ENCODE measurements around the gene NCAPD2. TPM values are rescaled to one million over a fixed set of nuclear protein-coding genes. Genes with fewer than 3 reads are reported as not detected.
A peak's percentile ranks its signal among the peaks of the same experiment; 100 is the strongest.
"Not testable (repeated sequence)": the region's sequence is repeated elsewhere in the genome, so short reads cannot be mapped to it uniquely, and the experiment has no call there.

NCAPD2 gene
- total RNA-seq, 2 donors from 2014 or later, result 90.3 to 150 TPM

DNA sequence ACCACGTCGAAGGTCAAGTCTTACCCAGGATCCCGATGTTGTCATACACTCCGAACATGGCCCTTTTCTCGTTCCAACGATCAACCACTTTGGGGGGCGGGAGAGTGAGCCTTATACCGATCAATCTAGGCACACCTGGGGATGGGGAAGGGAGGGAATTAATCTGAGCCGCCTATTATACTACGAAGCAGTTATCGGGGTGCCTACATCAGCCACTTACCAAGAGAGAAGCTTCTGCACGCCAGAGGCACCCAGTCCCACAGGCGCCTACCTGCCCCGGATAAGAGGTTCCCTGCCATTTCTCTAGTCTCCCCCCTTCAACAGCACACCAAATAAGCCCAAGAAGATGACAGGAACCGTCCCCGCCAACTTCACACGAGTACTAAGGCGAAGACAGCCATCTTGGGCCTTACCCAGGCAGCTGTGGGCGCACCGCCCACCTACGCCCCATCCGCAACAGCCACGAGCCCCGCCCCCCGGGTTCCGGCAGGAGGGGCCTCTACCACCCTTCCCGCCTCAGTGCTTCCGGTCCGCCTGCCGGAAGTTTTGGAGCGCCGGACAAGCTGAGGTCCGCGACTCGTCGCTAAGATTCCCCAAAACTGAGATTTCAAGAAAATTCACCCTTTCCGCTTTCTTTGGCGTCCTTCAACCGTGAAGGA, 935 bp upstream of the NCAPD2 start, which contains the start of gene MRPL51:
TSS of gene MRPL51 (minus strand) at position 425 of the 659 bp plus-strand sequence. CDS start at position 299, 126 bp downstream.
- Mint-ChIP-seq H3K27ac (peak within 1 kb of the TSS; percentile 98), H3K4me1 (peaks cover 23% of the 10 kb centered on the region), H3K9me3 (no peaks in the 10 kb centered on the region), H3K4me3 (peak within 1 kb of the TSS; percentile 83), H3K27me3 (ENCODE audit: insufficient read depth) (no peaks in the 10 kb centered on the region), H3K36me3 (ENCODE audit: low read depth) (peaks cover 41% of the 10 kb centered on the region)
- Histone ChIP-seq H3K27ac (ENCODE audit: low read depth, low read length) (peak within 1 kb of the TSS; percentile 86), H3K4me1 (ENCODE audit: control insufficient read depth, insufficient read depth, low read length) (peaks cover 5% of the 10 kb centered on the region), H3K9me3 (ENCODE audit: control insufficient read depth, low read length) (no peaks in the 10 kb centered on the region), H3K9ac (ENCODE audit: extremely low read depth, low read length, poor library complexity, severe bottlenecking) (peak within 1 kb of the TSS; percentile 84), H3K36me3 (ENCODE audit: control insufficient read depth, insufficient read depth, low read length) (peaks cover 37% of the 10 kb centered on the region), H3K4me3 (ENCODE audit: low read length) (peak within 1 kb of the TSS; percentile 94), H3K27me3 (ENCODE audit: control insufficient read depth, insufficient read depth, low read length, poor library complexity, severe bottlenecking) (no peaks in the 10 kb centered on the region)
- TF ChIP-seq, protein P1, sequence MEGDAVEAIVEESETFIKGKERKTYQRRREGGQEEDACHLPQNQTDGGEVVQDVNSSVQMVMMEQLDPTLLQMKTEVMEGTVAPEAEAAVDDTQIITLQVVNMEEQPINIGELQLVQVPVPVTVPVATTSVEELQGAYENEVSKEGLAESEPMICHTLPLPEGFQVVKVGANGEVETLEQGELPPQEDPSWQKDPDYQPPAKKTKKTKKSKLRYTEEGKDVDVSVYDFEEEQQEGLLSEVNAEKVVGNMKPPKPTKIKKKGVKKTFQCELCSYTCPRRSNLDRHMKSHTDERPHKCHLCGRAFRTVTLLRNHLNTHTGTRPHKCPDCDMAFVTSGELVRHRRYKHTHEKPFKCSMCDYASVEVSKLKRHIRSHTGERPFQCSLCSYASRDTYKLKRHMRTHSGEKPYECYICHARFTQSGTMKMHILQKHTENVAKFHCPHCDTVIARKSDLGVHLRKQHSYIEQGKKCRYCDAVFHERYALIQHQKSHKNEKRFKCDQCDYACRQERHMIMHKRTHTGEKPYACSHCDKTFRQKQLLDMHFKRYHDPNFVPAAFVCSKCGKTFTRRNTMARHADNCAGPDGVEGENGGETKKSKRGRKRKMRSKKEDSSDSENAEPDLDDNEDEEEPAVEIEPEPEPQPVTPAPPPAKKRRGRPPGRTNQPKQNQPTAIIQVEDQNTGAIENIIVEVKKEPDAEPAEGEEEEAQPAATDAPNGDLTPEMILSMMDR (conservative IDR thresholded peaks at IDR 0.05), result no peak
- WGBS, 2 experiments (ENCODE audit: insufficient coverage in 1 of 2, insufficient read length in 1 of 2), result 1% methylated on average over 17 to 39 of the region's 39 CpGs
- DNase-seq, result peak; percentile 100

DNA sequence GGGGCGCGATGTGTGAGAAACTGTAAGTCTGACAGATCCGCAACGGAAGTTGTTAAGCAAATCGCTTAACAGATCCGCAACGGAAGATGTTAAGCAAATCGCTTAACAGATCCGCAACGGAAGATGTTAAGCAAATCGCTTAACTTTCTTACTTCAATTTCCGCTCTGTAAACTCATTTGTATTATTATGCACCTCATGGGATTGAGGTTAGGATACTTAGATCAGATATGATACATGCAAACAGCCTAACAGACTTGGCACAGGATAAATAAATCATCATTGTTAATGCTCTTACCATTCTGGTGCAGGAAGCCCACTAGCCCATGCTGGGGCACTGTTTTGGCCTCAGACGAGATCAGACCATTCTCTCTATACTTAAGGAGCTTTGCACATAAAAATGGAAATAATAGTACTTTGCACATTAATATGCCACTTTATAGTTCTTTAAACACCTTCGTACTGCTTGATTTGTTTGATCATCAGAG, 399 bp downstream of the NCAPD2 start:
- no peaks in the 10 kb centered on the region for H3K9me3 Mint-ChIP-seq
- TF ChIP-seq, protein P1 (conservative IDR thresholded peaks at IDR 0.05), result peak; percentile 57
- peak overlapping the region; percentile 80 for H3K27ac ChIP-seq (ENCODE audit: low read depth, low read length)
- peaks cover 50% of the 10 kb centered on the region for H3K36me3 ChIP-seq (ENCODE audit: control insufficient read depth, insufficient read depth, low read length)
- WGBS, 2 experiments (ENCODE audit: insufficient coverage in 1 of 2, insufficient read length in 1 of 2), result 4 to 13% methylated on average over 5 to 14 of the region's 14 CpGs
- peak overlapping the region; percentile 83 for H3K4me3 Mint-ChIP-seq
- H3K27me3 ChIP-seq (ENCODE audit: control insufficient read depth, insufficient read depth, low read length, poor library complexity, severe bottlenecking), result no peaks in the 10 kb centered on the region
- DNase-seq, result no peak
- peak overlapping the region; percentile 94 for H3K4me3 ChIP-seq (ENCODE audit: low read length)
- H3K4me1 ChIP-seq (ENCODE audit: control insufficient read depth, insufficient read depth, low read length), result peaks cover 5% of the 10 kb centered on the region
- no peaks in the 10 kb centered on the region for H3K27me3 Mint-ChIP-seq (ENCODE audit: insufficient read depth)
- H3K9me3 ChIP-seq (ENCODE audit: control insufficient read depth, low read length), result no peaks in the 10 kb centered on the region
- H3K4me1 Mint-ChIP-seq, result peaks cover 23% of the 10 kb centered on the region
- peak overlapping the region; percentile 81 for H3K9ac ChIP-seq (ENCODE audit: extremely low read depth, low read length, poor library complexity, severe bottlenecking)
- H3K36me3 Mint-ChIP-seq (ENCODE audit: low read depth), result peaks cover 51% of the 10 kb centered on the region
- H3K27ac Mint-ChIP-seq, result peak overlapping the region; percentile 98

DNA sequence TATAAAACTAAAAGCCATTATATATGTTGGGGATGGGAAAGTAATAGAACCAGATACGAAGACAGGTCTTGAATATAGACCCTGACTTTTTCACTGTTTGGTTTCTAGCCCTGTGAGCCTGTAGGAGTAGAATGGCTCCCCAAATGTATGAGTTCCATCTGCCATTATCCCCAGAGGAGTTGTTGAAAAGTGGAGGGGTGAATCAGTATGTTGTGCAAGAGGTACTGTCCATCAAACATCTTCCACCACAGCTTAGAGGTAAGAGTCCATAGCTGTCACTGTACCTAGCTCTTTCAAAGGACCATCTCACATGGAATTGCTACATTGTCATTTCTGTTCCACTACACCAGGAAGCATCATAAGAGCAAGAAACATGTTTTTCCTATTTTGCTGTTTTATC, 1.1 kb downstream of the NCAPD2 start:
- H3K4me1 Mint-ChIP-seq, result peaks cover 23% of the 10 kb centered on the region
- H3K4me3 Mint-ChIP-seq, result peak overlapping the region; percentile 83
- Histone ChIP-seq H3K4me3 (ENCODE audit: low read length) (peak overlapping the region; percentile 94), H3K36me3 (ENCODE audit: control insufficient read depth, insufficient read depth, low read length) (peaks cover 56% of the 10 kb centered on the region), H3K9ac (ENCODE audit: extremely low read depth, low read length, poor library complexity, severe bottlenecking) (peak overlapping the region; percentile 81), H3K27me3 (ENCODE audit: control insufficient read depth, insufficient read depth, low read length, poor library complexity, severe bottlenecking) (no peaks in the 10 kb centered on the region), H3K4me1 (ENCODE audit: control insufficient read depth, insufficient read depth, low read length) (peaks cover 5% of the 10 kb centered on the region), H3K9me3 (ENCODE audit: control insufficient read depth, low read length) (no peaks in the 10 kb centered on the region), H3K27ac (ENCODE audit: low read depth, low read length) (no peak overlapping the region)
- H3K36me3 Mint-ChIP-seq (ENCODE audit: low read depth), result peaks cover 54% of the 10 kb centered on the region
- no peak for DNase-seq
- H3K27me3 Mint-ChIP-seq (ENCODE audit: insufficient read depth), result no peaks in the 10 kb centered on the region
- TF ChIP-seq, protein P1 (conservative IDR thresholded peaks at IDR 0.05), result no peak
- H3K27ac Mint-ChIP-seq, result no peak overlapping the region
- H3K9me3 Mint-ChIP-seq, result no peaks in the 10 kb centered on the region
- WGBS, 2 experiments (ENCODE audit: insufficient coverage in 1 of 2, insufficient read length in 1 of 2), result 87 to 100% methylated on average over 1 of the region's 1 CpG

DNA sequence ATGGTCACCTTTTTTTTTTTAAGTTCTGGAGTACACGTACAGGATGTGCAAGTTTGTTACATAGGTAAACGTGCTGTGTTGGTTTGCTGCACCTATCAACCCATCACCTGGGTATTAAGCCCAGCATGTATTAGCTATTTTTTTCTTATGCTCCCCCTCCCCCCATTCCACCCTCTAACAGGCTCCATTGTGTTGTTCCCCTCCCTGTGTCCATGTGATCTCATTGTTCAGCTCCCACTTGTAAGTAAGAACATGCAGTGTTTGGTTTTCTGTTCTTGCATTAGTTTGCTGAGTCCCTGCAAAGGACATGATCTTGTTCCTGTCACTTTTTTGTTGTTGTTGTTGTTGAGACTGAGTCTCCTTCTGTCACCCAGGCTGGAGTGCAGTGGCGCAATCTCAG, 3.4 kb downstream of the NCAPD2 start:
- Mint-ChIP-seq H3K36me3 (ENCODE audit: low read depth) (peaks cover 40% of the 10 kb centered on the region), H3K4me3 (peak overlapping the region; percentile 4), H3K4me1 (peaks cover 20% of the 10 kb centered on the region), H3K27ac (peak overlapping the region; percentile 82)
- WGBS, 2 experiments (ENCODE audit: insufficient coverage in 1 of 2, insufficient read length in 1 of 2), result 92 to 100% methylated on average over 1 to 2 of the region's 3 CpGs
- not testable (repeated sequence) for H3K4me1 ChIP-seq (ENCODE audit: control insufficient read depth, insufficient read depth, low read length); H3K4me3 ChIP-seq (ENCODE audit: low read length); DNase-seq; H3K9me3 Mint-ChIP-seq; H3K27ac ChIP-seq (ENCODE audit: low read depth, low read length); H3K27me3 ChIP-seq (ENCODE audit: control insufficient read depth, insufficient read depth, low read length, poor library complexity, severe bottlenecking); H3K9me3 ChIP-seq (ENCODE audit: control insufficient read depth, low read length); H3K27me3 Mint-ChIP-seq (ENCODE audit: insufficient read depth); H3K9ac ChIP-seq (ENCODE audit: extremely low read depth, low read length, poor library complexity, severe bottlenecking)
- peaks cover 60% of the 10 kb centered on the region for H3K36me3 ChIP-seq (ENCODE audit: control insufficient read depth, insufficient read depth, low read length)
